ENCODE data around the gene PEX1.

GRCh38 chr7:92513167-92513902, 15.0 kb downstream of the PEX1 start:
- TF ChIP-seq GATA2 (IDR thresholded peaks at IDR 0.05; ENCODE audit: low read depth, low read length): no peak
- no peak for TF ChIP-seq GATA3 (IDR thresholded peaks at IDR 0.05; ENCODE audit: low read depth, low read length)

All from SH-SY5Y (cell line).